WTC11 (cell line): ENCODE measurements around the gene MLLT1.

ENCODE experiments used
- CBFB ChIP-seq: sonication (generic); formaldehyde crosslinking; IDR thresholded peaks from 2 replicates; pipeline ENCODE4 v1.8.1; 2022; ENCODE audit warnings: mild to moderate bottlenecking, low read depth, missing genetic modification reagents
- ESRRA ChIP-seq: sonication (generic); formaldehyde crosslinking; IDR thresholded peaks from 2 replicates; pipeline ENCODE4 v1.8.1; 2022; ENCODE audit warnings: mild to moderate bottlenecking, missing genetic modification reagents, borderline replicate concordance
- NFE2L1 ChIP-seq: sonication (generic); formaldehyde crosslinking; IDR thresholded peaks from 2 replicates; pipeline ENCODE4 v1.8.1; 2023; ENCODE audit warnings: missing genetic modification reagents
- NR2C2 ChIP-seq: sonication (generic); formaldehyde crosslinking; IDR thresholded peaks from 2 replicates; pipeline ENCODE4 v1.8.0; 2022; ENCODE audit warnings: mild to moderate bottlenecking, missing genetic modification reagents
- RELA ChIP-seq: sonication (generic); formaldehyde crosslinking; IDR thresholded peaks from 2 replicates; pipeline ENCODE4 v1.8.1; 2022; ENCODE audit warnings: missing genetic modification reagents, mild to moderate bottlenecking, borderline replicate concordance
- ZNF423 ChIP-seq: fragments of 250-450 bp; sonication (Bioruptor Pico); IDR thresholded peaks from 2 replicates; pipeline ENCODE4 v2.1.2; 2022; ENCODE audit warnings: mild to moderate bottlenecking, moderate library complexity
- TF ChIP-seq, protein P1 (sequence below): fragments of 200-600 bp; IDR thresholded peaks from 2 replicates; pipeline ENCODE4 v1.8.0; 2022; ENCODE audit warnings: antibody characterized with exemption
- TF ChIP-seq, protein P2 (sequence below): sonication (generic); formaldehyde crosslinking; IDR thresholded peaks from 2 replicates; pipeline ENCODE4 v1.8.1; 2023; ENCODE audit warnings: mild to moderate bottlenecking, missing genetic modification reagents
- TF ChIP-seq, protein P3 (sequence below): sonication (generic); formaldehyde crosslinking; IDR thresholded peaks from 2 replicates; pipeline ENCODE4 v1.8.0; 2022; ENCODE audit warnings: mild to moderate bottlenecking, missing genetic modification reagents
- TF ChIP-seq, protein P4 (sequence below): sonication (generic); formaldehyde crosslinking; IDR thresholded peaks from 2 replicates; pipeline ENCODE4 v1.8.1; 2022; ENCODE audit warnings: mild to moderate bottlenecking, missing genetic modification reagents, moderate library complexity, borderline replicate concordance
- TF ChIP-seq, protein P5 (sequence below): sonication (generic); formaldehyde crosslinking; IDR thresholded peaks from 2 replicates; pipeline ENCODE4 v1.8.1; 2022; ENCODE audit warnings: mild to moderate bottlenecking, moderate library complexity, missing genetic modification reagents

DNA sequence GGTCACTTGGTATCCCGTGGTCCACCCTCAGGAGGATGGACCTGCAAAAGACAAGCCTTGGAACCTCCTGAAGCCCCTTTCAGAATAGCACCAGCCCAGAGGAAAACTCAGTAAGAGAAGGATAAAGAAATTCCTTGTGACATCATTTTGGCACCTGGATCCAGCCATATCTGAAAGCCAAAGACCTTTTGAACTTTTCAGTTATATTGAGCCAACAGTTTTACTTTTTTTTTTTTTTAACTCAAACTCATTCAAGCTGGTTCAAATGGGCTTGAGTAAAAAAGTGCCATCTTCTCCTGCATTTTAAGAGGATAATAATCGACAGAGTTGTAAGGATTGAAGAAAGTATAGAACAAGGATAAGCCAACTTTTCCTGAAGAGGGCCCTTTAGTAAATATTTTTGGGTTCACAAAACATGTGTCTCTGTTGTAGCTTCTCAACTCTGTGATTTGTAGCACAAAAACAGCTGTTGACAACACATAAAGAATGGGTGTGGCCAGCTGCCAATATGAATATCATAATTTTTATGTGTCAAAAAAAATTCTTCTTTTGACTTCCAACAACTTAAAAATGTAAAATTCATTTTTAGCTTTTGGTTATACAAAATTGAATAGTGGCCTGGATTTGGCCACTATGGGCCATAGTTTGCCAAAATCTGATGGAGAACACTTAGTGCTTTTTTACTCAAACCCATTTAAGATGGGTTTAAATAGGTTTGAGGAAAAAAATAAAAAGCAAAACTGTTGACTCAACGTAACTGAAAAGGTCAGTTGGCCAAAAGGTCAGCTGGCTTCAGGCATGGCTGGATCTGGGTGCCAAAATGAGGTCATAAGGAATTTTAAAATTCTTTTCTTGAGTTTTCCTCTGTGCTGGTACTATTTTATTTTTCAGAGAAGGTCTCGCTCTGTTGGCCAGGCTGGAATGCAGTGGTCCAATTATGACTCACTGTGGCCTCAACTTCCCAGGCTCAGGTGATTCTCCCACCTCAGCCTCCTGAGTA is 93.6 kb downstream of the MLLT1 start:
- TF ChIP-seq, protein P1, sequence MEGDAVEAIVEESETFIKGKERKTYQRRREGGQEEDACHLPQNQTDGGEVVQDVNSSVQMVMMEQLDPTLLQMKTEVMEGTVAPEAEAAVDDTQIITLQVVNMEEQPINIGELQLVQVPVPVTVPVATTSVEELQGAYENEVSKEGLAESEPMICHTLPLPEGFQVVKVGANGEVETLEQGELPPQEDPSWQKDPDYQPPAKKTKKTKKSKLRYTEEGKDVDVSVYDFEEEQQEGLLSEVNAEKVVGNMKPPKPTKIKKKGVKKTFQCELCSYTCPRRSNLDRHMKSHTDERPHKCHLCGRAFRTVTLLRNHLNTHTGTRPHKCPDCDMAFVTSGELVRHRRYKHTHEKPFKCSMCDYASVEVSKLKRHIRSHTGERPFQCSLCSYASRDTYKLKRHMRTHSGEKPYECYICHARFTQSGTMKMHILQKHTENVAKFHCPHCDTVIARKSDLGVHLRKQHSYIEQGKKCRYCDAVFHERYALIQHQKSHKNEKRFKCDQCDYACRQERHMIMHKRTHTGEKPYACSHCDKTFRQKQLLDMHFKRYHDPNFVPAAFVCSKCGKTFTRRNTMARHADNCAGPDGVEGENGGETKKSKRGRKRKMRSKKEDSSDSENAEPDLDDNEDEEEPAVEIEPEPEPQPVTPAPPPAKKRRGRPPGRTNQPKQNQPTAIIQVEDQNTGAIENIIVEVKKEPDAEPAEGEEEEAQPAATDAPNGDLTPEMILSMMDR, result no peak
- no peak for TF ChIP-seq ESRRA (CRISPR knock-in tag)
- no peak for TF ChIP-seq CBFB (CRISPR knock-in tag)
- no peak for TF ChIP-seq NFE2L1
- TF ChIP-seq, protein P2, sequence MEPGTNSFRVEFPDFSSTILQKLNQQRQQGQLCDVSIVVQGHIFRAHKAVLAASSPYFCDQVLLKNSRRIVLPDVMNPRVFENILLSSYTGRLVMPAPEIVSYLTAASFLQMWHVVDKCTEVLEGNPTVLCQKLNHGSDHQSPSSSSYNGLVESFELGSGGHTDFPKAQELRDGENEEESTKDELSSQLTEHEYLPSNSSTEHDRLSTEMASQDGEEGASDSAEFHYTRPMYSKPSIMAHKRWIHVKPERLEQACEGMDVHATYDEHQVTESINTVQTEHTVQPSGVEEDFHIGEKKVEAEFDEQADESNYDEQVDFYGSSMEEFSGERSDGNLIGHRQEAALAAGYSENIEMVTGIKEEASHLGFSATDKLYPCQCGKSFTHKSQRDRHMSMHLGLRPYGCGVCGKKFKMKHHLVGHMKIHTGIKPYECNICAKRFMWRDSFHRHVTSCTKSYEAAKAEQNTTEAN (CRISPR knock-in tag), result no peak
- TF ChIP-seq RELA (CRISPR knock-in tag), result no peak
- TF ChIP-seq, protein P3, sequence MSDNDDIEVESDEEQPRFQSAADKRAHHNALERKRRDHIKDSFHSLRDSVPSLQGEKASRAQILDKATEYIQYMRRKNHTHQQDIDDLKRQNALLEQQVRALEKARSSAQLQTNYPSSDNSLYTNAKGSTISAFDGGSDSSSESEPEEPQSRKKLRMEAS (CRISPR knock-in tag), result no peak
- no peak for TF ChIP-seq NR2C2 (CRISPR knock-in tag)
- TF ChIP-seq, protein P4, sequence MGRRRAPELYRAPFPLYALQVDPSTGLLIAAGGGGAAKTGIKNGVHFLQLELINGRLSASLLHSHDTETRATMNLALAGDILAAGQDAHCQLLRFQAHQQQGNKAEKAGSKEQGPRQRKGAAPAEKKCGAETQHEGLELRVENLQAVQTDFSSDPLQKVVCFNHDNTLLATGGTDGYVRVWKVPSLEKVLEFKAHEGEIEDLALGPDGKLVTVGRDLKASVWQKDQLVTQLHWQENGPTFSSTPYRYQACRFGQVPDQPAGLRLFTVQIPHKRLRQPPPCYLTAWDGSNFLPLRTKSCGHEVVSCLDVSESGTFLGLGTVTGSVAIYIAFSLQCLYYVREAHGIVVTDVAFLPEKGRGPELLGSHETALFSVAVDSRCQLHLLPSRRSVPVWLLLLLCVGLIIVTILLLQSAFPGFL, result no peak
- TF ChIP-seq, protein P5, sequence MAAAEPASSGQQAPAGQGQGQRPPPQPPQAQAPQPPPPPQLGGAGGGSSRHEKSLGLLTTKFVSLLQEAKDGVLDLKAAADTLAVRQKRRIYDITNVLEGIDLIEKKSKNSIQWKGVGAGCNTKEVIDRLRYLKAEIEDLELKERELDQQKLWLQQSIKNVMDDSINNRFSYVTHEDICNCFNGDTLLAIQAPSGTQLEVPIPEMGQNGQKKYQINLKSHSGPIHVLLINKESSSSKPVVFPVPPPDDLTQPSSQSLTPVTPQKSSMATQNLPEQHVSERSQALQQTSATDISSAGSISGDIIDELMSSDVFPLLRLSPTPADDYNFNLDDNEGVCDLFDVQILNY (CRISPR knock-in tag), result no peak
- TF ChIP-seq ZNF423 (CRISPR knock-in tag), result no peak
